Thyroid gland (tissue), 4 donors: ENCODE results near the gene INPP5A. TPM values are rescaled to one million over a fixed set of nuclear protein-coding genes. Genes with fewer than 3 reads are reported as not detected.
"Not testable (repeated sequence)": the region's sequence is repeated elsewhere in the genome, so short reads cannot be mapped to it uniquely, and the experiment has no call there.

Experiments used
- DNase-seq, 2 donors: peaks; one replicate each; pipeline ENCODE4 v3.0.0-alpha.2; 2019
- H3K27ac ChIP-seq, 3 donors: fragments of 200-600 bp; sonication (generic); 1 replicate in 2 of 3; 2 replicates in 1 of 3; pipeline ENCODE4 v1.5.1; 2016 to 2019; ENCODE audit warnings: mild to moderate bottlenecking in 1 of 3, moderate library complexity in 1 of 3
- H3K27me3 ChIP-seq: fragments of 200-600 bp; sonication (generic); one replicate; pipeline ENCODE4 v1.5.1; 2019
- H3K36me3 ChIP-seq, 2 donors: fragments of 200-600 bp; sonication (generic); one replicate each; pipeline ENCODE4 v1.5.1; 2016 to 2019
- H3K4me1 ChIP-seq, 2 donors: fragments of 200-600 bp; sonication (generic); one replicate each; pipeline ENCODE4 v1.5.1; 2017 to 2019
- H3K4me3 ChIP-seq, 3 donors: fragments of 200-600 bp; sonication (generic); replicated peaks in 1 of 3; 1 replicate in 2 of 3; 2 replicates in 1 of 3; pipeline ENCODE4 v1.5.1; 2016; ENCODE audit warnings: mild to moderate bottlenecking in 1 of 3
- H3K9me3 ChIP-seq: fragments of 200-600 bp; sonication (generic); one replicate; pipeline ENCODE4 v1.5.1; 2017
- CTCF ChIP-seq, 6 experiments: fragments of 200-600 bp in 3 of 6; fragments of 450-650 bp in 3 of 6; sonication (generic) in 3 of 6; IDR thresholded peaks; one replicate each; pipeline ENCODE4 v1.5.1; 2016 to 2019; ENCODE audit warnings: antibody characterized with exemption in 6 of 6, mild to moderate bottlenecking in 2 of 6, inconsistent platforms in 1 of 6, moderate library complexity in 1 of 6
- POLR2A ChIP-seq, 2 donors: fragments of 450-650 bp; IDR thresholded peaks; one replicate each; pipeline ENCODE4 v1.6.1; 2017; ENCODE audit warnings: antibody characterized with exemption in 2 of 2, mild to moderate bottlenecking in 2 of 2, moderate library complexity in 1 of 2
- WGBS, 2 donors: methylation state at CpG; one replicate each; pipeline ENCODE4 v1.1.5; 2017; 5-methylcytosine and 5-hydroxymethylcytosine counted together
- intact Hi-C: fragments of 100-400 bp; cut with DNase I; formaldehyde crosslinking; loops from one replicate; pipeline ENCODE4 v1.15.1; 2023
- total RNA-seq, 4 donors: library from RNA; depleted of rRNA; stranded (reverse); fragments of >200 nt; gene quantifications; one replicate each; pipeline ENCODE4 v1.2.3, GENCODE V29; 2016

Gene INPP5A
- total RNA-seq, 4 donors from 2014 or later, result 30.4 to 75.8 (median 41.1) TPM

- intact Hi-C loops, result no loop called here
- H3K27ac ChIP-seq, result no peak overlapping the region
Measured at GRCh38 chr10:132739225-132739613, 201.6 kb downstream of the INPP5A start.

GRCh38 chr10:132740588-132740987 is 203.0 kb downstream of the INPP5A start:
- TF ChIP-seq POLR2A (IDR thresholded peaks at IDR 0.05) (no peak), CTCF (IDR thresholded peaks at IDR 0.05) (no peak)
- 92 to 93% methylated on average over 6 of the region's 6 CpGs for whole genome bisulfite sequencing, 2 donors
- intact Hi-C loops, result loop anchor here (5.0 kb wide), 1 partner anchor 83 kb away; no protein-coding TSS in a partner anchor
- Histone ChIP-seq H3K27me3 (no peaks in the 10 kb centered on the region), H3K9me3 (no peaks in the 10 kb centered on the region), H3K27ac (no peak overlapping the region), H3K36me3 (no peaks in the 10 kb centered on the region), H3K4me1 (peaks cover 5 to 12% of the 10 kb centered on the region in 2 donors), H3K4me3 (no peak overlapping the region)
- DNase-seq, result no peak

More at GRCh38 chr10:132739225-132739613, 201.6 kb downstream of the INPP5A start:
- Histone ChIP-seq H3K4me1 (peaks cover 0 to 4% of the 10 kb centered on the region in 2 donors), H3K4me3 (no peak overlapping the region), H3K27me3 (no peaks in the 10 kb centered on the region), H3K9me3 (no peaks in the 10 kb centered on the region), H3K36me3 (no peaks in the 10 kb centered on the region)
- TF ChIP-seq CTCF (IDR thresholded peaks at IDR 0.05) (no peak), POLR2A (IDR thresholded peaks at IDR 0.05) (no peak)
- no peak for DNase-seq
- 95 to 98% methylated on average over 4 to 7 of the region's 14 CpGs for WGBS, 2 donors

GRCh38 chr10:132742167-132742836 is 204.7 kb downstream of the INPP5A start:
- TF ChIP-seq POLR2A (IDR thresholded peaks at IDR 0.05) (no peak), CTCF (IDR thresholded peaks at IDR 0.05) (no peak)
- Histone ChIP-seq H3K27ac (no peak overlapping the region), H3K27me3 (no peaks in the 10 kb centered on the region), H3K4me1 (peaks cover 21 to 24% of the 10 kb centered on the region in 2 donors), H3K9me3 (no peaks in the 10 kb centered on the region), H3K36me3 (no peaks in the 10 kb centered on the region), H3K4me3 (no peak overlapping the region)
- DNase-seq, result no peak
- WGBS, 2 donors, result 91 to 96% methylated on average over 11 to 18 of the region's 27 CpGs
- intact Hi-C loops, result loop anchor here (5.0 kb wide), 1 partner anchor 85 kb away; no protein-coding TSS in a partner anchor

- Histone ChIP-seq H3K9me3 (no peaks in the 10 kb centered on the region), H3K4me3 (no peak overlapping the region), H3K4me1 (peaks cover 27 to 28% of the 10 kb centered on the region in 2 donors), H3K27ac (no peak overlapping the region), H3K27me3 (no peaks in the 10 kb centered on the region), H3K36me3 (no peaks in the 10 kb centered on the region)
- no peak for TF ChIP-seq POLR2A (IDR thresholded peaks at IDR 0.05)
- no peak for TF ChIP-seq CTCF (IDR thresholded peaks at IDR 0.05)
- DNase-seq, result no peak
- intact Hi-C loops, result loop anchor here (5.0 kb wide), 1 partner anchor 86 kb away; no protein-coding TSS in a partner anchor
- WGBS, 2 donors, result 89 to 92% methylated on average over 11 to 12 of the region's 12 CpGs
Measured at GRCh38 chr10:132742837-132743194, 205.2 kb downstream of the INPP5A start.

- not testable (repeated sequence) for H3K9me3 ChIP-seq, DNase-seq, H3K27ac ChIP-seq, H3K36me3 ChIP-seq, H3K4me3 ChIP-seq, H3K27me3 ChIP-seq
- H3K4me1 ChIP-seq, result peaks cover 32 to 34% of the 10 kb centered on the region in 2 donors
- intact Hi-C loops, result loop anchor here (5.0 kb wide), 1 partner anchor 86 kb away; no protein-coding TSS in a partner anchor
- WGBS, 2 donors, result 83 to 84% methylated on average over 7 to 23 of the region's 30 CpGs
Measured at GRCh38 chr10:132743196-132743924, 205.8 kb downstream of the INPP5A start.
